PC-9 (cell line): ENCODE measurements around the gene RNF4. TPM values are rescaled to one million over a fixed set of nuclear protein-coding genes. Genes with fewer than 3 reads are reported as not detected.

ENCODE experiments used
- BruUV-seq: library from RNA; stranded (reverse); fragments of 400-500 nt; replicated peaks from 2 replicates; lab custom pipeline; 2021; lab: Mats Ljungman, UMichigan
- CTCF ChIA-PET: fragments of 300-600 bp; sonication (Branson Sonifier 250); formaldehyde crosslinking; loops from one replicate; lab custom pipeline; 2022; ENCODE audit warnings: antibody characterized with exemption; lab: Charles Lee
- POLR2A ChIA-PET: fragments of 300-600 bp; sonication (Branson Sonifier 250); formaldehyde crosslinking; loops from one replicate; lab custom pipeline; 2022; ENCODE audit warnings: antibody characterized with exemption; ENCODE audit not compliant: unreplicated experiment; lab: Charles Lee
- DNase-seq, 2 experiments: peaks; one replicate each; pipeline versions ENCODE4 v3.0.0 to v3.0.0-alpha.2; 2015 to 2022; ENCODE audit warnings: mixed read lengths in 1 of 2
- H2AFZ ChIP-seq: fragments of 200-600 bp; sonication (generic); 2 replicates; pipeline ENCODE4 v1.8.1; 2017; ENCODE audit warnings: antibody characterized with exemption
- H3F3A ChIP-seq: fragments of 200-600 bp; sonication (generic); 2 replicates; pipeline ENCODE4 v1.8.1; 2017; ENCODE audit warnings: antibody characterized with exemption, mild to moderate bottlenecking, low read depth; ENCODE audit not compliant: insufficient read depth
- H3K27ac ChIP-seq: fragments of 200-600 bp; sonication (generic); 2 replicates; pipeline ENCODE4 v1.6.1; 2016; ENCODE audit warnings: mixed run types
- H3K27me3 ChIP-seq: fragments of 200-600 bp; sonication (generic); 2 replicates; pipeline ENCODE4 v1.6.1; 2016; ENCODE audit warnings: low read depth, mixed run types; ENCODE audit not compliant: insufficient read depth
- H3K36me3 ChIP-seq: fragments of 200-600 bp; sonication (generic); 2 replicates; pipeline ENCODE4 v1.6.1; 2016; ENCODE audit warnings: low read depth, mixed run types
- H3K4me1 ChIP-seq: fragments of 200-600 bp; sonication (generic); replicated peaks from 2 replicates; pipeline ENCODE4 v1.6.1; 2016; ENCODE audit warnings: mixed run types; ENCODE audit not compliant: insufficient read depth
- H3K4me2 ChIP-seq: fragments of 200-600 bp; sonication (generic); 2 replicates; pipeline ENCODE4 v1.6.1; 2017; ENCODE audit warnings: mixed run types
- H3K4me3 ChIP-seq: fragments of 200-600 bp; sonication (generic); 2 replicates; pipeline ENCODE4 v1.6.1; 2016; ENCODE audit warnings: mixed run types
- H3K79me2 ChIP-seq: fragments of 200-600 bp; sonication (generic); 2 replicates; pipeline ENCODE4 v1.6.1; 2017; ENCODE audit warnings: low read depth, mixed run types
- H3K9me2 ChIP-seq: fragments of 200-600 bp; sonication (generic); 2 replicates; pipeline ENCODE4 v1.8.1; 2017; ENCODE audit warnings: mild to moderate bottlenecking; ENCODE audit not compliant: insufficient read depth
- H3K9me3 ChIP-seq: fragments of 200-600 bp; sonication (generic); 2 replicates; pipeline ENCODE4 v1.8.1; 2016; ENCODE audit warnings: low read depth; ENCODE audit not compliant: insufficient read depth
- H4K20me1 ChIP-seq: fragments of 200-600 bp; sonication (generic); 2 replicates; pipeline ENCODE4 v1.8.1; 2017; ENCODE audit not compliant: insufficient read depth
- EZH2 ChIP-seq: fragments of 200-600 bp; sonication (generic); IDR thresholded peaks from 2 replicates; pipeline ENCODE4 v1.8.0; 2017; ENCODE audit warnings: antibody characterized with exemption, low read depth
- intact Hi-C: fragments of 100-400 bp; cut with micrococcal nuclease; formaldehyde crosslinking; loops from one replicate; pipeline ENCODE4 v1.10.0; 2022; ENCODE audit not compliant: unreplicated experiment
- total RNA-seq: library from RNA; stranded (reverse); gene quantifications from 2 replicates; pipeline ENCODE4 v1.2.3, GENCODE V29; 2021
- TF ChIP-seq, protein P1 (sequence below): fragments of 200-600 bp; sonication (generic); conservative IDR thresholded peaks from 2 replicates; pipeline ENCODE4 v1.6.1; 2017; ENCODE audit warnings: mixed run types, antibody characterized with exemption, mild to moderate bottlenecking, moderate library complexity

Gene RNF4
- total RNA-seq, 1 experiment from 2014 or later: 63.5 TPM

DNA sequence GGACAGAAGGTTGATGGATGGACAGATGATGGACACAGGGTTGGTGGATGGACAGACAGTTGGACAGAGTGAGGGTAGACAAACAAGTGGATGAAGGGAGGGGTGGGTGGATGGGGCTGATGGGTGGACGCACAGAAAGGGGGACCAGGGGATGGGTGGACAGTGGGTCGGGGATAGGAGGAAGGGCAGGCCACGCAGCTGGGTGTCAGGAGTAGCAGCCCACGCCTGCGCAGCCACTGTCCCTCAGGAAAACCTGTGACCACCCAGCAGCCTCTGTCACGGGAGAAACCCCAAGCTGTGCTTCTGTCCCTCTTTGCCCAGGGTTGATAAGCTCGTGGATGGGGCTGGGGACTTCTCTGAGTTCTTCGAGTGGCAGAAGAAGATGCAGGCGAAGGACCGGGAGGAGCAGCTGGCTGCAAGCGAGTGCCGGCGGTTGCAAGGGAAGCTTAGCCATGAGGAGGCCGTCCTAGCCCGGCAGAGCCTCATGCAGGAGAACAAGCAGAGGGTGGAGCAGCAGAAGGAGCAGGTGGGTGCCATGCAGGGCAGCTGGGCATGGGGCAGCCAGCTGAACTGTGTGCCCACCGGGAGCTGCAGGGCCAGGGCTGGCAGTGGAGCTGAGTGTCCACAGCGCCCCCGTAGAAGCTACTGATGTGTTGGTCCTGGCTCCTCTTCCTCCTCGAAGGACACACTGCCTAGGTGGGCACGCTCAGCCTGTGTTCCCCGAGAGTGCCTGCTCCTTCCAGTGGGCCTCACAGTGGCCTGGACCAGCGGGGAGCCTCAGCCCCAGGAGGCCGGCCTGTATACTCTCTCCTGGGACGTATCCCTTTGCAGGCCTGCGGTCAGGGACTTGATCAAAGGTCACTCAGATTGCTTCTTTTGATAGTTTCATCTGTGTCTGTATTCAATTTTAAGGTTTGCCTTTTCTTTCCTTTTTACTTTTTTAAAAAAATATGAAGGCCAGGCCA lies 16.8 kb upstream of the RNF4 start:
- POLR2A ChIA-PET: no interaction called here
- H3K4me2 ChIP-seq: no peak overlapping the region
- H3K4me3 ChIP-seq: no peak overlapping the region
- no TSS peak for BruUV-seq
- no peaks in the 10 kb centered on the region for H3K9me2 ChIP-seq
- no peak overlapping the region for H3K27ac ChIP-seq
- H4K20me1 ChIP-seq: no peaks in the 10 kb centered on the region
- DNase-seq: no peak
- H3K27me3 ChIP-seq: peaks cover 36% of the 10 kb centered on the region
- no peak overlapping the region for H2AFZ ChIP-seq
- intact Hi-C loops: no loop called here
- TF ChIP-seq, protein P1, sequence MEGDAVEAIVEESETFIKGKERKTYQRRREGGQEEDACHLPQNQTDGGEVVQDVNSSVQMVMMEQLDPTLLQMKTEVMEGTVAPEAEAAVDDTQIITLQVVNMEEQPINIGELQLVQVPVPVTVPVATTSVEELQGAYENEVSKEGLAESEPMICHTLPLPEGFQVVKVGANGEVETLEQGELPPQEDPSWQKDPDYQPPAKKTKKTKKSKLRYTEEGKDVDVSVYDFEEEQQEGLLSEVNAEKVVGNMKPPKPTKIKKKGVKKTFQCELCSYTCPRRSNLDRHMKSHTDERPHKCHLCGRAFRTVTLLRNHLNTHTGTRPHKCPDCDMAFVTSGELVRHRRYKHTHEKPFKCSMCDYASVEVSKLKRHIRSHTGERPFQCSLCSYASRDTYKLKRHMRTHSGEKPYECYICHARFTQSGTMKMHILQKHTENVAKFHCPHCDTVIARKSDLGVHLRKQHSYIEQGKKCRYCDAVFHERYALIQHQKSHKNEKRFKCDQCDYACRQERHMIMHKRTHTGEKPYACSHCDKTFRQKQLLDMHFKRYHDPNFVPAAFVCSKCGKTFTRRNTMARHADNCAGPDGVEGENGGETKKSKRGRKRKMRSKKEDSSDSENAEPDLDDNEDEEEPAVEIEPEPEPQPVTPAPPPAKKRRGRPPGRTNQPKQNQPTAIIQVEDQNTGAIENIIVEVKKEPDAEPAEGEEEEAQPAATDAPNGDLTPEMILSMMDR: no peak
- TF ChIP-seq EZH2: no peak
- no peaks in the 10 kb centered on the region for H3K9me3 ChIP-seq
- H3F3A ChIP-seq: no peaks in the 10 kb centered on the region
- no peaks in the 10 kb centered on the region for H3K79me2 ChIP-seq
- no peaks in the 10 kb centered on the region for H3K36me3 ChIP-seq
- H3K4me1 ChIP-seq: no peaks in the 10 kb centered on the region
- CTCF ChIA-PET: no interaction called here

DNA sequence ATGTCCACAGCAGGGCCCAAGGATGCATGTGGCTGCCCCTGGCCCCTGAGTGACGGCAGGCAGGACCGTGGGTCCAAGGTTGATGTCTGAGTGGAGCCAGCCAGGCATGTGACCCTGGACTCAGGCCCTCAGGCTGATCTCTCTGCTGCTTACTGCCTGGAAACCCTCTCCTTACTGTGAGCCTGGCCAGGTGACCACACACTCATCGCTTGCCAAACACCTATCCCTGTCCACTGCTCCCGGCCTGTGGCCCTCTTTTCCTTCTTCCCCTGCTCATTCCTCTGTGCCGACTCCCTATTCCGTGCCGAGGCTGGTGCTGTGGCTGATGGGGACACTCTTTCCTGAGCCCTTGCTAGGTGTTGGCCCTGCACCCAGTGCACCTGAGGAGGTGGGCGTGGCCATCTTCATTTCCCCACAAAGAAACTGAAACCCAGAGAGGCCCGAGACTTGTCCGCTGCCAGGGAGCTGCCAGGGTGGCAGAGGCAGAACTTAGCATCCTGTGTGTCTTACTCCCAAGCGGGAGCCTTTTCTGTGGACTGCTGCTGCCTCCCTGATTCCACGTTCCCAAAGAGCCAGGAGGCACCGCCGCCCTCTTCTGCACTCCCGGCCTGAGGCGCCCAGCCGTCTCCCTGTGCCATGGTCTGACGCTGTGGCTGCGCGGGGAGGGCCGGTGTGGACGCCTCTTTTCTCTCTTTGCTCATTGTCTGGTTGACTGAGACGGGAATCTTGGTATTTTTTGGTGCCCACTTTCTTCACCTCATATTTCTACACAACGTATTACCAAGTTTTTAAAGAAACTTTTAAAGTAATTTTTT lies 11.2 kb upstream of the RNF4 start:
- Histone ChIP-seq H4K20me1 (no peaks in the 10 kb centered on the region), H3K4me2 (no peak overlapping the region), H3K9me2 (no peaks in the 10 kb centered on the region), H3K27ac (no peak overlapping the region), H3K9me3 (no peaks in the 10 kb centered on the region), H3F3A (no peaks in the 10 kb centered on the region), H2AFZ (no peak overlapping the region), H3K4me3 (no peak overlapping the region), H3K4me1 (no peaks in the 10 kb centered on the region), H3K79me2 (no peaks in the 10 kb centered on the region), H3K27me3 (peaks cover 21% of the 10 kb centered on the region), H3K36me3 (no peaks in the 10 kb centered on the region)
- CTCF ChIA-PET: no interaction called here
- no TSS peak for BruUV-seq
- peak in 1 of 2 experiments; percentile 25 for DNase-seq
- POLR2A ChIA-PET: no interaction called here
- intact Hi-C loops: no loop called here
- TF ChIP-seq, protein P1: no peak
- no peak for TF ChIP-seq EZH2
